PC-3 (cell line): ENCODE results near the gene PELI2. TPM values are rescaled to one million over a fixed set of nuclear protein-coding genes. Genes with fewer than 3 reads are reported as not detected.

ENCODE experiments used
- ATAC-seq: fragments of 200-7000 bp; cut with Tn5 transposase; 2 replicates; pipeline ENCODE4 v1.9.1; 2020; ENCODE audit warnings: mild to moderate bottlenecking, moderate library complexity
- BruUV-seq: library from RNA; stranded (reverse); fragments of 400-500 nt; replicated peaks from 2 replicates; lab custom pipeline; 2021; lab: Mats Ljungman, UMichigan
- CTCF ChIA-PET: fragments of 300-600 bp; sonication (Branson Sonifier 250); formaldehyde crosslinking; loops from one replicate; lab custom pipeline; 2022; ENCODE audit warnings: antibody characterized with exemption; lab: Charles Lee
- POLR2A ChIA-PET: fragments of 300-600 bp; sonication (Branson Sonifier 250); formaldehyde crosslinking; loops from one replicate; lab custom pipeline; 2022; ENCODE audit warnings: antibody characterized with exemption; ENCODE audit not compliant: unreplicated experiment; lab: Charles Lee
- DNase-seq: peaks from one replicate; pipeline ENCODE4 v3.0.0-alpha.2; 2015
- H2AFZ ChIP-seq: fragments of 300-600 bp; sonication (generic); 2 replicates; pipeline ENCODE4 v1.6.0; 2016; ENCODE audit warnings: antibody characterized with exemption, low read length
- H3F3A ChIP-seq: fragments of 300-600 bp; sonication (generic); one replicate; pipeline ENCODE4 v1.6.0; 2017; ENCODE audit warnings: antibody characterized with exemption, low read length, control low read depth, mild to moderate bottlenecking; ENCODE audit not compliant: unreplicated experiment
- H3K27ac ChIP-seq: fragments of 300-600 bp; sonication (generic); 2 replicates; pipeline ENCODE4 v1.5.1; 2016; ENCODE audit warnings: mild to moderate bottlenecking, low read length
- H3K27me3 ChIP-seq: fragments of 300-600 bp; sonication (generic); 2 replicates; pipeline ENCODE4 v1.6.1; 2016; ENCODE audit warnings: low read length, mixed read lengths
- H3K36me3 ChIP-seq: fragments of 300-600 bp; sonication (generic); 2 replicates; pipeline ENCODE4 v1.6.1; 2016; ENCODE audit warnings: low read depth, mixed run types, low read length, mixed read lengths
- H3K4me1 ChIP-seq: fragments of 300-600 bp; sonication (generic); 2 replicates; pipeline ENCODE4 v1.5.1; 2016; ENCODE audit warnings: low read length; ENCODE audit not compliant: insufficient read depth
- H3K4me2 ChIP-seq: fragments of 300-600 bp; sonication (generic); 2 replicates; pipeline ENCODE4 v1.6.0; 2016; ENCODE audit warnings: low read length
- H3K4me3 ChIP-seq: fragments of 300-600 bp; sonication (generic); 2 replicates; pipeline ENCODE4 v1.5.1; 2016; ENCODE audit warnings: mild to moderate bottlenecking, low read length, mixed read lengths
- H3K79me2 ChIP-seq: fragments of 300-600 bp; sonication (generic); 2 replicates; pipeline ENCODE4 v1.6.1; 2017; ENCODE audit warnings: low read length, mixed read lengths
- H3K9ac ChIP-seq: fragments of 300-600 bp; sonication (generic); 2 replicates; pipeline ENCODE4 v1.6.0; 2016; ENCODE audit warnings: mild to moderate bottlenecking, low read length
- H3K9me2 ChIP-seq: fragments of 300-600 bp; sonication (generic); replicated peaks from 2 replicates; pipeline ENCODE4 v1.6.1; 2016; ENCODE audit warnings: mixed run types, low read length, mixed read lengths
- H3K9me3 ChIP-seq: fragments of 300-600 bp; sonication (generic); 2 replicates; pipeline ENCODE4 v1.6.1; 2016; ENCODE audit warnings: low read length, mixed read lengths
- H4K20me1 ChIP-seq: fragments of 300-600 bp; sonication (generic); 2 replicates; pipeline ENCODE4 v1.6.1; 2016; ENCODE audit warnings: low read length, mixed read lengths
- CTCF ChIP-seq: fragments of 300-600 bp; sonication (generic); conservative IDR thresholded peaks from 2 replicates; pipeline ENCODE4 v1.5.1; 2017; ENCODE audit warnings: antibody characterized with exemption, low read depth, mild to moderate bottlenecking, low read length
- EZH2 ChIP-seq: fragments of 300-600 bp; sonication (generic); IDR thresholded peaks from one replicate; pipeline ENCODE4 v1.6.1; 2017; ENCODE audit warnings: antibody characterized with exemption, mild to moderate bottlenecking, low read length; ENCODE audit not compliant: unreplicated experiment
- EZH2phosphoT487 ChIP-seq: fragments of 300-600 bp; sonication (generic); IDR thresholded peaks from 2 replicates; pipeline ENCODE4 v1.6.1; 2018; ENCODE audit warnings: mild to moderate bottlenecking, antibody characterized with exemption, low read length, borderline replicate concordance
- intact Hi-C: fragments of 100-400 bp; cut with micrococcal nuclease; formaldehyde crosslinking; loops from 2 replicates; pipeline ENCODE4 v1.9.0; 2023
- total RNA-seq: library from RNA; depleted of rRNA; stranded (reverse); fragments of >200 nt; gene quantifications from 2 replicates; pipeline ENCODE4 v1.2.3, GENCODE V29; 2014

The PELI2 gene
- total RNA-seq, 1 experiment from 2014 or later, result 0.11 TPM

- no peak overlapping the region for H2AFZ ChIP-seq
- TF ChIP-seq EZH2, result no peak
- TF ChIP-seq CTCF, result no peak
- no peak for TF ChIP-seq EZH2phosphoT487
- ChIA-PET POLR2A (no interaction called here), CTCF (no interaction called here)
- H3K9me2 ChIP-seq, result no peaks in the 10 kb centered on the region
- intact Hi-C loops, result no loop called here
- no peak overlapping the region for H3K4me3 ChIP-seq
- DNase-seq (no peak), ATAC-seq (no peak)
- no peak overlapping the region for H3K4me2 ChIP-seq
- no peaks in the 10 kb centered on the region for H3K9me3 ChIP-seq
- no peaks in the 10 kb centered on the region for H3K36me3 ChIP-seq
- BruUV-seq, result no TSS peak
- no peaks in the 10 kb centered on the region for H3F3A ChIP-seq
- H3K79me2 ChIP-seq, result no peaks in the 10 kb centered on the region
- no peaks in the 10 kb centered on the region for H4K20me1 ChIP-seq
- H3K27me3 ChIP-seq, result peaks cover 60% of the 10 kb centered on the region
- H3K27ac ChIP-seq, result no peak overlapping the region
- no peak overlapping the region for H3K9ac ChIP-seq
- H3K4me1 ChIP-seq, result peaks cover 4% of the 10 kb centered on the region; the same call in 1 of the 2 replicates
Observed at GRCh38 chr14:56175773-56176172, 57.6 kb downstream of the PELI2 start.

- Histone ChIP-seq H3K9me2 (no peaks in the 10 kb centered on the region), H3K79me2 (no peaks in the 10 kb centered on the region), H3K27ac (no peak overlapping the region), H3K4me2 (no peak overlapping the region), H2AFZ (no peak overlapping the region), H3K9me3 (no peaks in the 10 kb centered on the region), H3F3A (no peaks in the 10 kb centered on the region), H4K20me1 (no peaks in the 10 kb centered on the region), H3K4me1 (peaks cover 4% of the 10 kb centered on the region; the same call in 1 of the 2 replicates), H3K27me3 (peaks cover 62% of the 10 kb centered on the region), H3K9ac (no peak overlapping the region), H3K36me3 (no peaks in the 10 kb centered on the region), H3K4me3 (no peak overlapping the region)
- no TSS peak for BruUV-seq
- intact Hi-C loops, result no loop called here
- ChIA-PET POLR2A (no interaction called here), CTCF (no interaction called here)
- ATAC-seq (no peak), DNase-seq (no peak)
- TF ChIP-seq EZH2 (no peak), CTCF (no peak), EZH2phosphoT487 (no peak)
Observed at GRCh38 chr14:56176530-56176929, 58.3 kb downstream of the PELI2 start.

GRCh38 chr14:56177036-56177435 lies 58.8 kb downstream of the PELI2 start:
- CTCF ChIA-PET, result no interaction called here
- H3K9ac ChIP-seq, result no peak overlapping the region
- no peaks in the 10 kb centered on the region for H4K20me1 ChIP-seq
- no peaks in the 10 kb centered on the region for H3K79me2 ChIP-seq
- no peaks in the 10 kb centered on the region for H3K36me3 ChIP-seq
- DNase-seq, result no peak
- H3K4me3 ChIP-seq, result no peak overlapping the region
- H3K27me3 ChIP-seq, result peaks cover 66% of the 10 kb centered on the region
- TF ChIP-seq EZH2phosphoT487, result no peak
- TF ChIP-seq EZH2, result no peak
- no peak for TF ChIP-seq CTCF
- no peaks in the 10 kb centered on the region for H3F3A ChIP-seq
- H3K27ac ChIP-seq, result no peak overlapping the region
- H2AFZ ChIP-seq, result no peak overlapping the region
- intact Hi-C loops, result no loop called here
- H3K9me2 ChIP-seq, result no peaks in the 10 kb centered on the region
- no peak overlapping the region for H3K4me2 ChIP-seq
- peaks cover 4% of the 10 kb centered on the region; the same call in 1 of the 2 replicates for H3K4me1 ChIP-seq
- H3K9me3 ChIP-seq, result no peaks in the 10 kb centered on the region
- POLR2A ChIA-PET, result no interaction called here
- no peak for ATAC-seq
- no TSS peak for BruUV-seq
